Progenitor cell of endocrine pancreas (in vitro differentiated cells): ENCODE measurements around the gene RAB44. TPM values are rescaled to one million over a fixed set of nuclear protein-coding genes. Genes with fewer than 3 reads are reported as not detected.
A peak's percentile ranks its signal among the peaks of the same experiment; 100 is the strongest.

Experiments
- DNase-seq: peaks from one replicate; pipeline ENCODE4 v3.0.0; 2021; ENCODE audit warnings: low spot score; ENCODE audit not compliant: unreplicated experiment
- H3K27ac Mint-ChIP-seq: 2 replicates; pipeline ENCODE4 v1.8.0; 2021; ENCODE audit warnings: mild to moderate bottlenecking, moderate library complexity, mixed read lengths
- H3K27me3 Mint-ChIP-seq: 2 replicates; pipeline ENCODE4 v1.8.0; 2021; ENCODE audit warnings: mixed read lengths
- H3K36me3 Mint-ChIP-seq: 2 replicates; pipeline ENCODE4 v1.8.0; 2022; ENCODE audit warnings: mixed read lengths; ENCODE audit not compliant: insufficient read depth
- H3K4me1 Mint-ChIP-seq: 2 replicates; pipeline ENCODE4 v1.8.0; 2021; ENCODE audit warnings: low read depth, mixed read lengths
- H3K4me3 Mint-ChIP-seq: 2 replicates; pipeline ENCODE4 v1.8.0; 2021; ENCODE audit warnings: low read depth, mild to moderate bottlenecking, moderate library complexity, mixed read lengths
- H3K9me3 Mint-ChIP-seq: 2 replicates; pipeline ENCODE4 v1.8.0; 2021; ENCODE audit warnings: low read depth, mixed read lengths
- total RNA-seq: library from RNA; stranded (reverse); gene quantifications from 2 replicates; pipeline ENCODE4 v1.2.1, GENCODE V29; 2021
- TF ChIP-seq, protein P1 (sequence below): fragments of 200-600 bp; sonication (generic); IDR thresholded peaks from one replicate; pipeline ENCODE4 v1.5.0; 2021; ENCODE audit warnings: antibody characterized with exemption, mild to moderate bottlenecking; ENCODE audit not compliant: unreplicated experiment

The RAB44 gene
- total RNA-seq, 1 donor from 2014 or later = not detected

DNA sequence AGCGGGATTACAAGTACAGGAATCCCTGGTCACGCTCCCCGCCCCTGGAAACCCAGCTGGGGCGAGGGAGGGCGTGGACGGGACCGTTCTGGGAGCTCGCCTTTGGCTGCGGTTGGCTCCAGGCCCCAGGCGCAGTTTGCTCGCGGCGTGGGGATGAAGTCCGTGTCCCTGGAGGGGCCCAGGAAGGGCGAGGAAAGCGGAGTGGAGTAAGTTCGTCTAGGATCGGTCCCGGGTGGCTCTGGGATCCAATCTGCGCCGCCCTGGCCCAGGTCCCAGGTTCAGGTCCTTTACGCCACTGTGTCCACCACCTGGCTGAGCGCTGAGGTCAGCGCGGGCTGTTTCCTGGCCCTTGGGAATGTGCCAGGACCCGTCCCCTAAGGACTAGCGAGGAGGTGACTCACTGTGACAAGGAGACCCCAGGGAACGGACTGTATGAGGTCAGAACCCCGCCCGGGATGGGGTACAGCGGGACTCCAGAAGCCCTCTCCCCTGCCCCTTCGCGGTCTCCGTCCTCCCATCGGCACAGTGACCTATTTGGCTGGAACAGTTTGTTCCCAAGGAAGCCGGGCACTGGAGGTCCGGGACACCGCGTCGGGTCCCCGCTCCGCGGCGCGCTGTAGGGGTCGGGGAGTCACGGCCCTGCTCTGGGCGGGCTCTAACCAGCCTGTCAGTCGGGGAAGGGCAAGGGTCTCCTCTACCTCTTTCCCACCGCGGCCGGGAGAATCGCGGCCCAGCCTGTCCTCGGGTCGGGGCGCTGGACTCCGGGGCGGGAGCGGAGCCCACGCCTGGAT lies 18.4 kb upstream of the RAB44 start:
- no peaks in the 10 kb centered on the region for H3K9me3 Mint-ChIP-seq
- peak overlapping the region; percentile 84 for H3K27ac Mint-ChIP-seq
- peaks cover 1% of the 10 kb centered on the region for H3K36me3 Mint-ChIP-seq

DNA sequence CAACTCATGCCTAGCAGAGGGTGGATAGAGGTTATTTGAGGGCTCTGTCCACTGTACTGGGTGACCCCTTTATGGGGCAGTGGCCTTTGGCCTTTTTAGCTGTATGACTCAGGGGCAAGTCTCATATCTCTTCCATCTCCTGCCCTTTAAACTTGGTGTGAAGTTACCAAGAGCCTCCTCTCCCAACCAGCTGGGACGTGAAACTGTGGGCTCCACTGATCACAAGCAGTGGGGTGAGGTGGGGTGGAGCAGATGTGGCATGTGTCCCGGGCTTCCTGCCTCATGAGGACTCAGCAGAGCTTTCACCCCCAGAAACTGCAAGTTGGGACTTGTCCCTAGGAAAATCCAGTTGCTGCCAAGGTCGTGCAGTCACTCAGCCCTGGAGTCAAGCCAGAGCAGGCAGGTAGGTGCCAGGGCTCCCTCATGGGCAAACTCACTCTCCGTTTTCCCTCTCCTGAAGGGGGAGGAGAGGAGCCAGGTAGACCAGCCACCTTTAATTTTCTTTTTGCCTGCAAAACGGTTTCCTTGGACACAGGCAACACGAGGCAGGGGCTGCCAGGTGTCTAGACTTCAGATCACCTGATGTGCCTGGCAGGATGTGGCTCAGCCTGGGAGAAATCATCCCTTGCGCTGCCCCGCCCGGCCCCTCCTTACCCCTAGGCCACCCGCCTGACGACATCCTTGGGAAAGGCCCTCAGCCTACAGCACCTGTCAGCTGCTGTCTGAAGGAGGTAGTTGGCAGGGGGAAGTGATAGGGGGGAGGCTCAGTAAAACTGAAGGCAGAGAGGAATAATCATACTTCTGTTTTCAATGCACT lies 15.1 kb upstream of the RAB44 start:
- Mint-ChIP-seq H3K27me3 (peaks cover 41% of the 10 kb centered on the region), H3K4me3 (no peak overlapping the region), H3K36me3 (peaks cover 1% of the 10 kb centered on the region), H3K9me3 (no peaks in the 10 kb centered on the region), H3K4me1 (peaks cover 21% of the 10 kb centered on the region), H3K27ac (no peak overlapping the region)
- TF ChIP-seq, protein P1, sequence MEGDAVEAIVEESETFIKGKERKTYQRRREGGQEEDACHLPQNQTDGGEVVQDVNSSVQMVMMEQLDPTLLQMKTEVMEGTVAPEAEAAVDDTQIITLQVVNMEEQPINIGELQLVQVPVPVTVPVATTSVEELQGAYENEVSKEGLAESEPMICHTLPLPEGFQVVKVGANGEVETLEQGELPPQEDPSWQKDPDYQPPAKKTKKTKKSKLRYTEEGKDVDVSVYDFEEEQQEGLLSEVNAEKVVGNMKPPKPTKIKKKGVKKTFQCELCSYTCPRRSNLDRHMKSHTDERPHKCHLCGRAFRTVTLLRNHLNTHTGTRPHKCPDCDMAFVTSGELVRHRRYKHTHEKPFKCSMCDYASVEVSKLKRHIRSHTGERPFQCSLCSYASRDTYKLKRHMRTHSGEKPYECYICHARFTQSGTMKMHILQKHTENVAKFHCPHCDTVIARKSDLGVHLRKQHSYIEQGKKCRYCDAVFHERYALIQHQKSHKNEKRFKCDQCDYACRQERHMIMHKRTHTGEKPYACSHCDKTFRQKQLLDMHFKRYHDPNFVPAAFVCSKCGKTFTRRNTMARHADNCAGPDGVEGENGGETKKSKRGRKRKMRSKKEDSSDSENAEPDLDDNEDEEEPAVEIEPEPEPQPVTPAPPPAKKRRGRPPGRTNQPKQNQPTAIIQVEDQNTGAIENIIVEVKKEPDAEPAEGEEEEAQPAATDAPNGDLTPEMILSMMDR = no peak
- DNase-seq = no peak

More for the DNA sequence above, 18.4 kb upstream of the RAB44 start:
- H3K4me3 Mint-ChIP-seq = peak overlapping the region; percentile 77
- TF ChIP-seq, protein P1 = no peak
- DNase-seq = peak; percentile 24
- peaks cover 46% of the 10 kb centered on the region for H3K27me3 Mint-ChIP-seq
- H3K4me1 Mint-ChIP-seq = peaks cover 36% of the 10 kb centered on the region

DNA sequence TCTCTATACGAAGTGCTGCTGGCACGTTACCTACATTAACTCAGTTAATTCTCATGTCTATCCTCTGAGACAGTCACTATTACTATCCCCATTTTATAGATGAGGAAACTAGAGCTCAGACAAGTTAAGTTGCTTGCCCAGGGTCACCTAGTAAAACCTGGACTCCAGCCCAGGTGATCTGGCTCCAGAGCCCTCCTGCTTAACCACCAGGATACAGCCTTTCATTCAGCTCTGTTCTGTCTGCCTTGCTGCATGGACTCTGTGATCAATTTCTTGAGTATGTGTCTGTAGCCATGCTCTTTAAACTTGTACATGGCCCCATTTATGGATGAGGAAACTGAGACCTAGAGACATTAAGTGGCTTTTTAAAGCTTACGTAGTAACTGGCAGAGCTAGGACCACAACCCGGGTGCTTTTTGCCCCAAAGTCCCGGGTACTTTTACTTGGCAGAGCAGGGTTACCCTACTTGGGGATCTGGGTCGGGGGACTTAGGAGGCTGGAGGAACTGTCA lies 14.4 kb upstream of the RAB44 start:
- TF ChIP-seq, protein P1 = no peak
- peaks cover 1% of the 10 kb centered on the region for H3K36me3 Mint-ChIP-seq
- H3K4me3 Mint-ChIP-seq = no peak overlapping the region
- no peak for DNase-seq
- H3K4me1 Mint-ChIP-seq = peaks cover 14% of the 10 kb centered on the region
- H3K9me3 Mint-ChIP-seq = no peaks in the 10 kb centered on the region
- peaks cover 36% of the 10 kb centered on the region for H3K27me3 Mint-ChIP-seq
- no peak overlapping the region for H3K27ac Mint-ChIP-seq

DNA sequence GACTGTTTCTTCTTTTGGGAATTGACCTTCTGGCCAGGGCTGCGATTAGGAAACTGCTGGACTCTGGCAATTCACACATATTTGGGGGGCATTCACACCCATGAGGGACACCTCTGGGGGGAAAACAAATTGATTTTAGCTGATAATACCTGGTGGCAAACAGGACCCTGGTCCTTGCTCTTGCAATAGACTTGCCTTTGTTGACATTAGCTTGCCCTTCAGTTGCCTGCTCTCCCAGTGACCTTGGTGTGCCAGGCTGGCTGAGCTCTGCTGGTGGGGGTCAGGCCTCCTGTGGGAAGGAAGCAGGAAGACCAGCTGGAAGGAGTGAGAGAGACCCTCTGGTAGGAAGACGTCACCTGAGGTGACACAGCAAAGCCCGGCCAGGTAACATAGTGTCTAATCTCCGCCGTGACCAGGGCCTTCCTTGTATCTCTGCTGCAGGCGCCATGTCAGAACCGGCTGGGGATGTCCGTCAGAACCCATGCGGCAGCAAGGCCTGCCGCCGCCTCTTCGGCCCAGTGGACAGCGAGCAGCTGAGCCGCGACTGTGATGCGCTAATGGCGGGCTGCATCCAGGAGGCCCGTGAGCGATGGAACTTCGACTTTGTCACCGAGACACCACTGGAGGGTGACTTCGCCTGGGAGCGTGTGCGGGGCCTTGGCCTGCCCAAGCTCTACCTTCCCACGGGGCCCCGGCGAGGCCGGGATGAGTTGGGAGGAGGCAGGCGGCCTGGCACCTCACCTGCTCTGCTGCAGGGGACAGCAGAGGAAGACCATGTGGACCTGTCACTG lies 13.8 kb upstream of the RAB44 start:
- TF ChIP-seq, protein P1 = no peak
- no peaks in the 10 kb centered on the region for H3K9me3 Mint-ChIP-seq
- DNase-seq = no peak
- peaks cover 1% of the 10 kb centered on the region for H3K36me3 Mint-ChIP-seq
- H3K27me3 Mint-ChIP-seq = peaks cover 35% of the 10 kb centered on the region
- no peak overlapping the region for H3K27ac Mint-ChIP-seq
- peaks cover 10% of the 10 kb centered on the region for H3K4me1 Mint-ChIP-seq
- no peak overlapping the region for H3K4me3 Mint-ChIP-seq

DNA sequence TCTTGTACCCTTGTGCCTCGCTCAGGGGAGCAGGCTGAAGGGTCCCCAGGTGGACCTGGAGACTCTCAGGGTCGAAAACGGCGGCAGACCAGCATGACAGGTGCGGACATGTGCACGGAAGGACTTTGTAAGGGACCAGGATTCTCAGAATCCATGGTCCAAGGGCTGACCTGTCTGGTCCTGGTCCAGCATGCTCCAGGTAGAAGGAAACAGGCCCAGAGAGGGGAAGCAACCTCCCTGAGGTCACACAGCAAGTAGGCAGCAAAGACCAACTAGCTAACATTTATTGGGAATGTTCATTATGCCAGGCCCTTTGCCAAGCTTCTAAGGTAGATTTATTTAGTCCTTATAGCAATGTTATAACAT lies 13.2 kb upstream of the RAB44 start:
- peaks cover 35% of the 10 kb centered on the region for H3K27me3 Mint-ChIP-seq
- TF ChIP-seq, protein P1 = no peak
- DNase-seq = no peak
- no peak overlapping the region for H3K27ac Mint-ChIP-seq
- no peaks in the 10 kb centered on the region for H3K9me3 Mint-ChIP-seq
- H3K36me3 Mint-ChIP-seq = peaks cover 1% of the 10 kb centered on the region
- H3K4me3 Mint-ChIP-seq = no peak overlapping the region
- H3K4me1 Mint-ChIP-seq = peaks cover 10% of the 10 kb centered on the region
